K562 treated with DMSO at 1 percent for 48 hours (cell line): Measurements from ENCODE around the gene RNASEH2C. TPM values are rescaled to one million over a fixed set of nuclear protein-coding genes. Genes with fewer than 3 reads are reported as not detected.

Source experiments
- total RNA-seq: library from RNA; unstranded; fragments of 300-600 nt; gene quantifications from 2 replicates; pipeline ENCODE4 v1.2.3, GENCODE V29; 2022; ENCODE audit warnings: low replicate concordance; ENCODE audit errors: extremely low read depth

RNASEH2C gene
- total RNA-seq, result not detected in 2 replicates

DNA sequence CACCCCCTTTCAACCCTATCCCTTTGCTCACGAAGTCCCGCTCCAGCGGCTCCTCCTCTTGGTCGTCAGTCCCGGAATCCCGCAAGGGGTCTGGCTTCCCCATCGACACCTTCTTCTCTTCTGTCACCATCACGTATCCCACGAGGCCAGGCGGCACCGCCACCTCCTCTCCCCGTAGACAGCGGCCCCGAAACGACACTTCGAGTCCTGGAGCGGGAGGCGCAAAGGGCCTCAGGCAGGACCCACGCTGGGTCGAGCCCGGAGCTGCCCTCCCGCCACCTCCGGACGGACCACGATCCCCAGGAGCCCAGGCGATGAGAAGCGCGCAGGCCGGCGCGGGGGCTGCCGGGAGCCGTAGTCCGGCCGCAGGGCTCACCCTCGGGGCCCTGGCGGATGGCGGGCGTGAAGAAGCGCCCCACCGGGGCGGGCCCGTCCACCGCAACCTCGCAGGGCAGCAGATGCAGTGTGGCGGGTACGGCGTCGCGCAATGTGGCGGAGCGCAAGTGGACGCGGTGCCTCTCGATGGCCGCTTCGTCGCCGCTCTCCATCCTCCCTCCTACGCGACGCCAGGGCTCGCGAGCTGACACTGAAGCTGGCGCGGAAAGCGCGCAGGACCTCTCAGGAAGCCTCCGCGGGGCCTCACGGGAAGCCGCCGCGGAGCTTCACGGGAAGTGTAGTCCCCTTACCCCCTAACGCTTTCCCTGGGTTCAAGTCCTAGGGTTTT lies at the start of gene RNASEH2C:
TSS of gene RNASEH2C (minus strand) at position 588 of the 724 bp plus-strand sequence. CDS start at position 548, 40 bp downstream.

GRCh38 chr11:65711785-65712632 lies 8.6 kb downstream of the RNASEH2C start, which contains the start of gene KAT5:
Gene KAT5, plus strand, starts transcription at chr11:65712252. Its CDS starts 16 bp downstream, at chr11:65712268.

Other genes with a start within 250 kb of the RNASEH2C start
- not detected in 2 replicates for gene MALAT1, start 221.8 kb downstream of the RNASEH2C start, total RNA-seq
- not detected in 2 replicates for gene SCYL1, start 195.7 kb downstream of the RNASEH2C start, total RNA-seq
- not detected in 2 replicates for gene LTBP3, start 162.4 kb downstream of the RNASEH2C start, total RNA-seq
- not detected in 2 replicates for gene ZNRD2, start 150.3 kb downstream of the RNASEH2C start, total RNA-seq
- gene FAM89B, start 148.3 kb downstream of the RNASEH2C start, total RNA-seq, result not detected in 2 replicates
- not detected in 2 replicates for gene EHBP1L1, start 144.7 kb downstream of the RNASEH2C start, total RNA-seq
- not detected in 2 replicates for gene KCNK7, start 125.0 kb downstream of the RNASEH2C start, total RNA-seq
- 226 TPM in 1 of 2 replicates, not detected in the other for gene MAP3K11, start 106.6 kb downstream of the RNASEH2C start, total RNA-seq
- not detected in 2 replicates for gene PCNX3, start 105.0 kb downstream of the RNASEH2C start, total RNA-seq
- gene SIPA1, start 82.7 kb downstream of the RNASEH2C start, total RNA-seq, result 104 TPM in 1 of 2 replicates, not detected in the other
- not detected in 2 replicates for gene RELA, start 57.9 kb downstream of the RNASEH2C start, total RNA-seq
- gene KAT5, start 8.5 kb downstream of the RNASEH2C start, total RNA-seq, result not detected in 2 replicates
- not detected in 2 replicates for gene AP5B1, start 60.2 kb upstream of the RNASEH2C start, total RNA-seq
- gene OVOL1, start 66.3 kb upstream of the RNASEH2C start, total RNA-seq, result not detected in 2 replicates
- not detected in 2 replicates for gene SNX32, start 113.2 kb upstream of the RNASEH2C start, total RNA-seq
- gene CFL1, start 137.4 kb upstream of the RNASEH2C start, total RNA-seq, result 572 TPM in 1 of 2 replicates, not detected in the other
- not detected in 2 replicates for gene MUS81, start 139.6 kb upstream of the RNASEH2C start, total RNA-seq
- gene EFEMP2, start 152.0 kb upstream of the RNASEH2C start, total RNA-seq, result not detected in 2 replicates
- gene CTSW, start 159.0 kb upstream of the RNASEH2C start, total RNA-seq, result not detected in 2 replicates
- gene FIBP, start 167.7 kb upstream of the RNASEH2C start, total RNA-seq, result not detected in 2 replicates
- not detected in 2 replicates for gene CCDC85B, start 169.9 kb upstream of the RNASEH2C start, total RNA-seq
- gene FOSL1, start 179.6 kb upstream of the RNASEH2C start, total RNA-seq, result not detected in 2 replicates
- gene C11orf68, start 198.3 kb upstream of the RNASEH2C start, total RNA-seq, result not detected in 2 replicates
- gene DRAP1, start 198.6 kb upstream of the RNASEH2C start, total RNA-seq, result not detected in 2 replicates
- not detected in 2 replicates for gene TSGA10IP, start 224.7 kb upstream of the RNASEH2C start, total RNA-seq
- gene SART1, start 240.9 kb upstream of the RNASEH2C start, total RNA-seq, result not detected in 2 replicates